ENCODE data around the gene CDRT15L2. TPM values are rescaled to one million over a fixed set of nuclear protein-coding genes. Genes with fewer than 3 reads are reported as not detected.

Gene CDRT15L2
- total RNA-seq, 1 donor from 2014 or later: not detected

Other genes starting within 250 kb of the CDRT15L2 start
- not detected for gene LGALS9B, start 112.2 kb upstream of the CDRT15L2 start, total RNA-seq